Smooth muscle cell (in vitro differentiated cells): Measurements from ENCODE around the gene SNX13. TPM values are rescaled to one million over a fixed set of nuclear protein-coding genes. Genes with fewer than 3 reads are reported as not detected.

Experiments used
- DNase-seq: peaks from one replicate; lab custom pipeline; 2025; ENCODE audit not compliant: unreplicated experiment; lab: John Stamatoyannopoulos, UW
- H2AFZ ChIP-seq: fragments of 200-600 bp; sonication (generic); 2 replicates; pipeline ENCODE4 v1.6.0; 2016; ENCODE audit warnings: antibody characterized with exemption, low read depth, mild to moderate bottlenecking
- H3F3A ChIP-seq: fragments of 200-600 bp; sonication (generic); 2 replicates; pipeline ENCODE4 v1.6.0; 2017; ENCODE audit warnings: antibody characterized with exemption, low read depth
- H3K27ac ChIP-seq: fragments of 200-600 bp; sonication (generic); 2 replicates; pipeline ENCODE4 v1.5.1; 2016; ENCODE audit warnings: low read depth, mild to moderate bottlenecking
- H3K27me3 ChIP-seq: fragments of 200-600 bp; sonication (generic); 2 replicates; pipeline ENCODE4 v1.6.1; 2016; ENCODE audit warnings: low read depth, mild to moderate bottlenecking
- H3K36me3 ChIP-seq: fragments of 200-600 bp; sonication (generic); 2 replicates; pipeline ENCODE4 v1.5.1; 2016; ENCODE audit warnings: low read depth
- H3K4me1 ChIP-seq: fragments of 200-600 bp; sonication (generic); 2 replicates; pipeline ENCODE4 v1.5.1; 2016; ENCODE audit warnings: low read depth
- H3K4me2 ChIP-seq: fragments of 200-600 bp; sonication (generic); 2 replicates; pipeline ENCODE4 v1.6.0; 2016; ENCODE audit warnings: mild to moderate bottlenecking
- H3K4me3 ChIP-seq: fragments of 200-600 bp; sonication (generic); 2 replicates; pipeline ENCODE4 v1.5.1; 2016; ENCODE audit warnings: mild to moderate bottlenecking
- H3K79me2 ChIP-seq: fragments of 200-600 bp; sonication (generic); 2 replicates; pipeline ENCODE4 v1.6.0; 2016; ENCODE audit warnings: low read depth, mild to moderate bottlenecking
- H3K9ac ChIP-seq: fragments of 200-600 bp; sonication (generic); 2 replicates; pipeline ENCODE4 v1.6.0; 2016; ENCODE audit warnings: low read depth
- H3K9me3 ChIP-seq: fragments of 200-600 bp; sonication (generic); replicated peaks from 2 replicates; pipeline ENCODE4 v1.5.1; 2016; ENCODE audit warnings: low read depth
- H4K20me1 ChIP-seq: fragments of 200-600 bp; sonication (generic); 2 replicates; pipeline ENCODE4 v1.6.0; 2016; ENCODE audit warnings: low read depth
- WGBS: methylation state at CpG from one replicate; pipeline ENCODE4 v1.1.7; 2016; ENCODE audit warnings: low lambda C conversion rate; 5-methylcytosine and 5-hydroxymethylcytosine counted together
- polyA plus RNA-seq: library from polyadenylated mRNA; unstranded; fragments of >200 nt; fragmentation: Nextera tagmentation; extraction: Ambion mirVana; gene quantifications from 2 replicates; pipeline ENCODE4 v1.2.1, GENCODE V29; 2016
- total RNA-seq: library from RNA; depleted of rRNA; stranded (reverse); fragments of >200 nt; gene quantifications from 2 replicates; pipeline ENCODE4 v1.2.3, GENCODE V29; 2014
- TF ChIP-seq, protein P1 (sequence below): fragments of 200-600 bp; sonication (generic); IDR thresholded peaks from 2 replicates; pipeline ENCODE4 v1.5.1; 2017; ENCODE audit warnings: borderline replicate concordance, mild to moderate bottlenecking, antibody characterized with exemption; ENCODE audit not compliant: insufficient read depth, poor library complexity, severe bottlenecking

SNX13 gene
- total and polyA plus RNA-seq, 2 experiments from 2014 or later, result 17.0 to 59.6 TPM

DNA sequence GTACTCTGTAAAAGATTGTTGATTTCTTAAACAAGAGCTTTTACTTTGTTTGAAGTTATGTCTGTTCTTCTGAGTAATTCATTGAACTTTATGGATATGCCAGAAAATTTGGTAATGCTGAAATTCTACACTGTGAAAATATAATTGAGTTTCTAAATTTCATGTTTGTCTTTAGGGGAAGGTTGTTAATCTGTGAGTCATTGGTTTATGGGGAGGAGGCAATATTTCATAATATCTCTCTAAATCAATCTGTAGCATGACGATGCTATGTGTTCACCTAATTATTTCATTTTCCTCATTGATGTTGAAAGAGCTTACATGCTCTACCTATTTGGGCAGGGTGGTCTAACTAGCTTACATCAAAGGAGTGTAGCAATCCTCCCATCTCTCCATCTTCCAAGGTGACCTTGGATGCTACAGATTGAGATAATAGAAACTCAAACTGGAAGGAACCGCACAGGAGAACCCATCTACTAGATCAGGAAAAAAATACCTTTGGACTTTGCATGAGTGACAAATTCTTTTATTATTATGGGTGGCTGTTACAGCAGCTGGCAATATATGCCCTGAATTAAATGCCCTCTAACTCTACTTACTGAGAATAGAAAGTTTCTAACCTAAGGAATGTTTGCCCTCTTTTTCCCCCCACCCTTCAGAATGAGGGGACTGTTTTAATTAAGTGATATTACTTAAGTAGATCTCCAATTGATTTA is 8.4 kb upstream of the SNX13 start:
- H3K4me2 ChIP-seq, result no peak overlapping the region
- H3K36me3 ChIP-seq, result no peaks in the 10 kb centered on the region
- no peaks in the 10 kb centered on the region for H3K27me3 ChIP-seq
- H3K4me3 ChIP-seq, result no peak overlapping the region
- no peaks in the 10 kb centered on the region for H3F3A ChIP-seq
- H2AFZ ChIP-seq, result no peak overlapping the region
- no peak overlapping the region for H3K9ac ChIP-seq
- H4K20me1 ChIP-seq, result no peaks in the 10 kb centered on the region
- DNase-seq, result no peak
- no peaks in the 10 kb centered on the region for H3K9me3 ChIP-seq
- no peaks in the 10 kb centered on the region for H3K79me2 ChIP-seq
- TF ChIP-seq, protein P1, sequence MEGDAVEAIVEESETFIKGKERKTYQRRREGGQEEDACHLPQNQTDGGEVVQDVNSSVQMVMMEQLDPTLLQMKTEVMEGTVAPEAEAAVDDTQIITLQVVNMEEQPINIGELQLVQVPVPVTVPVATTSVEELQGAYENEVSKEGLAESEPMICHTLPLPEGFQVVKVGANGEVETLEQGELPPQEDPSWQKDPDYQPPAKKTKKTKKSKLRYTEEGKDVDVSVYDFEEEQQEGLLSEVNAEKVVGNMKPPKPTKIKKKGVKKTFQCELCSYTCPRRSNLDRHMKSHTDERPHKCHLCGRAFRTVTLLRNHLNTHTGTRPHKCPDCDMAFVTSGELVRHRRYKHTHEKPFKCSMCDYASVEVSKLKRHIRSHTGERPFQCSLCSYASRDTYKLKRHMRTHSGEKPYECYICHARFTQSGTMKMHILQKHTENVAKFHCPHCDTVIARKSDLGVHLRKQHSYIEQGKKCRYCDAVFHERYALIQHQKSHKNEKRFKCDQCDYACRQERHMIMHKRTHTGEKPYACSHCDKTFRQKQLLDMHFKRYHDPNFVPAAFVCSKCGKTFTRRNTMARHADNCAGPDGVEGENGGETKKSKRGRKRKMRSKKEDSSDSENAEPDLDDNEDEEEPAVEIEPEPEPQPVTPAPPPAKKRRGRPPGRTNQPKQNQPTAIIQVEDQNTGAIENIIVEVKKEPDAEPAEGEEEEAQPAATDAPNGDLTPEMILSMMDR, result no peak
- H3K27ac ChIP-seq, result no peak overlapping the region
- WGBS, result 91% methylated on average over 2 of the region's 2 CpGs
- no peaks in the 10 kb centered on the region for H3K4me1 ChIP-seq

DNA sequence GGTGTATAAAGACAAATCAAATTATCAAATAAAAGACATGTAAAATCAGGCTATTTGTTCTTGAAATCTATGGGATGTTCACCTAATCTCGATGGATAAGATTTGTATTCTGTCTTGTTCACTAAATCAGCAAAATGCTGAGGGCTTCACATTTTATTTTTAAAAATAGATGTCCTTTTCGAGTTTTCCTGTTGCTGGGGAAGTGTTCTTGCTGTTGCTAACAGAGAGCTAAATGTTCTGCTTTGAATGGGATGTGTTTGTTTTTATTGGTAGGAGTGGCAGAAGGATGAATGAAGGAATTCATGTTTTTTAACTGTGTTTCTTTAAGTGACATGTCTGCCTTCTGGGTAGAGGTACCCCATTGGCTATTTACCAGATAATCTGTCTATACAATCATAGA is 7.3 kb upstream of the SNX13 start:
- WGBS, result 77% methylated on average over 2 of the region's 2 CpGs
- Histone ChIP-seq H3K27me3 (no peaks in the 10 kb centered on the region), H3K36me3 (no peaks in the 10 kb centered on the region), H3K4me1 (no peaks in the 10 kb centered on the region), H2AFZ (no peak overlapping the region), H3K4me3 (no peak overlapping the region), H4K20me1 (no peaks in the 10 kb centered on the region), H3K4me2 (no peak overlapping the region), H3K9ac (no peak overlapping the region), H3F3A (no peaks in the 10 kb centered on the region), H3K27ac (no peak overlapping the region), H3K9me3 (no peaks in the 10 kb centered on the region), H3K79me2 (no peaks in the 10 kb centered on the region)
- no peak for DNase-seq
- TF ChIP-seq, protein P1, result no peak

DNA sequence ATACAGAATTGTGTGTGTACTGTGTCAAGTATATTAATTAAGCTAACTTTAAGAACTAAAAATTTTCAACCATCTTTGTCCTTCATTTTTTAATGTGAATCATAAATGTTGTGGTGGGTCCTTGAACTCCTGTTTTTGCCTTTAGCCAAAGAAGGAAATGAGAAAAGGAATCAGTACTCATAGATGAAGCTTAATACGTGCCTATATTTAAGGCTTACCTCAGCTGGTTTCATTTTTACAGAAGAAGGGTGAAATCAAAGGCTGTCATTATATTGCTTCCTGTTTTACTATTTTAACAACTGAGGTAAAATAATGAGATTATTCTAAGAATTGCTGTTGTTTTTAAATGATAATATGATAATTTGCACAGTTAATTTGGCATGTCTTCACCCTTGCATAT is 6.3 kb upstream of the SNX13 start:
- Histone ChIP-seq H3K9me3 (no peaks in the 10 kb centered on the region), H3K36me3 (no peaks in the 10 kb centered on the region), H3K4me3 (no peak overlapping the region), H2AFZ (no peak overlapping the region), H3K4me2 (no peak overlapping the region), H3K4me1 (no peaks in the 10 kb centered on the region), H4K20me1 (no peaks in the 10 kb centered on the region), H3F3A (no peaks in the 10 kb centered on the region), H3K27me3 (no peaks in the 10 kb centered on the region), H3K27ac (no peak overlapping the region), H3K79me2 (no peaks in the 10 kb centered on the region), H3K9ac (no peak overlapping the region)
- 85% methylated on average over 1 of the region's 1 CpG for WGBS
- DNase-seq, result no peak
- TF ChIP-seq, protein P1, result no peak

DNA sequence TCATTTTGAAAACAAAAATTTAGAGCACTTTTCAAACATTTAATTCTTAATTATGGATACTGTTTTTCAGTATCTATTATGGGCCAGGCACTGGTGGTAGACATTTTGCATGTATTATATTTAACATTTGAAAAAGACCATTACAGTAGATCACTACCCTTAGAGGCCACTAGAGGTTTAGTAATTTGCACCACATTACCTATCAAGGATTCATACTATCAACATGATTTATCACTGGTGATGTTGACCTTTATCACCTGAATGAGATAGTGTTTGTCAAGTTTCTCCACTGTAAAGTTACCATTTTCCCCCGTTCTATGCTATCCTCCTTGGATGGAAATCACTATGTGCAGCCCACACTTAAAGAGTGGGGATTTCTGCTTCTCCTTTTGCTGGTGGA is 4.4 kb upstream of the SNX13 start:
- no peak overlapping the region for H2AFZ ChIP-seq
- H3K27ac ChIP-seq, result no peak overlapping the region
- H3K9ac ChIP-seq, result no peak overlapping the region
- H3K4me1 ChIP-seq, result no peaks in the 10 kb centered on the region
- DNase-seq, result no peak
- TF ChIP-seq, protein P1, result no peak
- no peaks in the 10 kb centered on the region for H3K36me3 ChIP-seq
- H3K27me3 ChIP-seq, result no peaks in the 10 kb centered on the region
- no peak overlapping the region for H3K4me3 ChIP-seq
- H3K9me3 ChIP-seq, result no peaks in the 10 kb centered on the region
- H3K79me2 ChIP-seq, result no peaks in the 10 kb centered on the region
- 90% methylated on average over 1 of the region's 1 CpG for WGBS
- no peaks in the 10 kb centered on the region for H4K20me1 ChIP-seq
- H3F3A ChIP-seq, result no peaks in the 10 kb centered on the region
- no peak overlapping the region for H3K4me2 ChIP-seq
